Effector memory CD4-positive, alpha-beta T cell (primary cell): ENCODE measurements around the gene ARHGEF6.

Experiments
- DNase-seq, 3 donors: peaks; one replicate each; pipeline ENCODE4 v3.0.0-alpha.2; 2020
- H3K27ac ChIP-seq: 2 replicates; pipeline ENCODE4 v1.7.0; 2013; ENCODE audit warnings: mild to moderate bottlenecking, low read length, moderate library complexity; ENCODE audit not compliant: insufficient read depth, poor library complexity, severe bottlenecking
- H3K27me3 ChIP-seq: replicated peaks from 2 replicates; pipeline ENCODE4 v1.7.0; 2013; ENCODE audit warnings: mild to moderate bottlenecking, low read length; ENCODE audit not compliant: insufficient read depth, control insufficient read depth, poor library complexity, severe bottlenecking
- H3K36me3 ChIP-seq: 2 replicates; pipeline ENCODE4 v1.7.0; 2013; ENCODE audit warnings: mild to moderate bottlenecking, low read length, moderate library complexity; ENCODE audit not compliant: control insufficient read depth, insufficient read depth
- H3K4me1 ChIP-seq: 2 replicates; pipeline ENCODE4 v1.7.0; 2013; ENCODE audit warnings: low read length, mild to moderate bottlenecking; ENCODE audit not compliant: control insufficient read depth, insufficient read depth, poor library complexity, severe bottlenecking
- H3K4me3 ChIP-seq: 2 replicates; pipeline ENCODE4 v1.7.0; 2013; ENCODE audit warnings: low read length, low read depth, mild to moderate bottlenecking; ENCODE audit not compliant: insufficient read depth, poor library complexity, severe bottlenecking
- H3K9me3 ChIP-seq: 2 replicates; pipeline ENCODE4 v1.7.0; 2013; ENCODE audit warnings: mild to moderate bottlenecking, low read length, moderate library complexity; ENCODE audit not compliant: control insufficient read depth

Gene ARHGEF6

GRCh38 chrX:136658151-136658550 lies 122.6 kb downstream of the ARHGEF6 start:
- Histone ChIP-seq H3K4me1 (peaks cover 47% of the 10 kb centered on the region), H3K27me3 (no peaks in the 10 kb centered on the region), H3K36me3 (peaks cover 28% of the 10 kb centered on the region), H3K27ac (peak overlapping the region; percentile 70), H3K9me3 (no peaks in the 10 kb centered on the region), H3K4me3 (peak overlapping the region; percentile 13)
- no peak for DNase-seq

- Histone ChIP-seq H3K9me3 (no peaks in the 10 kb centered on the region), H3K27ac (peak overlapping the region; percentile 70), H3K27me3 (no peaks in the 10 kb centered on the region), H3K4me3 (no peak overlapping the region), H3K4me1 (peaks cover 31% of the 10 kb centered on the region), H3K36me3 (peaks cover 28% of the 10 kb centered on the region)
- no peak for DNase-seq
These were observed 124.3 kb downstream of the ARHGEF6 start for GRCh38 chrX:136656361-136656964.

GRCh38 chrX:136652822-136653723 lies 127.7 kb downstream of the ARHGEF6 start:
- no peaks in the 10 kb centered on the region for H3K27me3 ChIP-seq
- peak overlapping the region; percentile 69 for H3K4me3 ChIP-seq
- peaks cover 19% of the 10 kb centered on the region for H3K4me1 ChIP-seq
- peak overlapping the region; percentile 73 for H3K27ac ChIP-seq
- no peak for DNase-seq
- peaks cover 20% of the 10 kb centered on the region for H3K36me3 ChIP-seq
- no peaks in the 10 kb centered on the region for H3K9me3 ChIP-seq

DNA sequence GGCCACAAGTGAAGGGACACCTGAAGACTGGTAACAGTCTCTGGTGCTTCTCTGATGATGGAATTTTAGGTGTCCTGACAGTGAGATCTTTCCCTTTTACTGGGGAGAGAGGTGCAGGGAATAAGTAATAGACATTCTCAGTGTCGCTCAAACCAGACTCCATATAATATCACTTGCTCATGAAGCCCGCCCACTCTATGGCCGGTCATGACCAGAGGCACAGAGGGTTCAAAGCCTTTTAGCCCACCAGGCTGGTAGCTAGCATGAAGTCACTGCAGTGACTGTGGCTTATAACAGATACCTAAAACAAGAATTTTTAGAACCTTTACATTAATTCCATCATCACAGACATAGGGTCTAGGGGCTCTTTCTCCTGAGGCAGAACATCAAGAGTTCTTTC lies 129.9 kb downstream of the ARHGEF6 start:
- Histone ChIP-seq H3K27me3 (no peaks in the 10 kb centered on the region), H3K27ac (peak overlapping the region; percentile 73), H3K4me3 (peak overlapping the region; percentile 69), H3K36me3 (peaks cover 11% of the 10 kb centered on the region), H3K4me1 (peaks cover 16% of the 10 kb centered on the region), H3K9me3 (no peaks in the 10 kb centered on the region)
- no peak for DNase-seq

DNA sequence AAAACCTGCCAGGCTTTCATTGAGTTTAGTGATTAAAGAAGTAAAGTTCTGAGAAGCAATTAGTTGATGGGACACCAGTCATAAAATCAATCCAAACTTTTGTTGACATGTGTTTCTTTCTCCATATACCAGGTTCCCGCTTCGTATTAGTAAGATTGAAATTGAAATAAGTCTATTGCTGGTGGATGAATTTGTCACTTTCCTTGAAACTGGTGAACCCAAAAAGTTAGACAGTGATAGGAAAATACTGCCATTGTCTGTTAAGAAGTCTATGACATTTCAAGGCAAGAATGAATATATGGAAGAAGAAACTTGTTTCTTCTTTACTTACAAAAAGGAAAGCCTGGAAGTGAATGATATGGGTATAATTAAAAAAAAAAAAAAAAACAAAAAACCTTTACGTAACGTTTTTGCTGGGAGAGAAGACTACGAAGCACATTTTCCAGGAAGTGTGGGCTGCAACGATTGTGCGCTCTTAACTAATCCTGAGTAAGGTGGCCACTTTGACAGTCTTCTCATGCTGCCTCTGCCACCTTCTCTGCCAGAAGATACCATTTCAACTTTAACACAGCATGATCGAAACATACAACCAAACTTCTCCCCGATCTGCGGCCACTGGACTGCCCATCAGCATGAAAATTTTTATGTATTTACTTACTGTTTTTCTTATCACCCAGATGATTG lies 132.9 kb downstream of the ARHGEF6 start, which contains the start of gene CD40LG:
CD40LG (plus strand) TSS at position 482 of the 684 bp plus-strand sequence; CDS start at position 573, 91 bp downstream.
- H3K4me3 ChIP-seq: peak within 1 kb of the TSS; percentile 69
- H3K36me3 ChIP-seq: peaks cover 4% of the 10 kb centered on the region
- DNase-seq: peak in 1 of 3 donors; percentile 23
- no peaks in the 10 kb centered on the region for H3K27me3 ChIP-seq
- H3K4me1 ChIP-seq: peaks cover 10% of the 10 kb centered on the region
- H3K27ac ChIP-seq: peak within 1 kb of the TSS; percentile 73
- no peaks in the 10 kb centered on the region for H3K9me3 ChIP-seq

- DNase-seq: peak in 2 of 3 donors; percentile 17 to 26
- H3K4me3 ChIP-seq: no peak overlapping the region
- H3K9me3 ChIP-seq: no peaks in the 10 kb centered on the region
- H3K27ac ChIP-seq: peak overlapping the region; percentile 73
- H3K27me3 ChIP-seq: no peaks in the 10 kb centered on the region
- peaks cover 4% of the 10 kb centered on the region for H3K36me3 ChIP-seq
- peaks cover 16% of the 10 kb centered on the region for H3K4me1 ChIP-seq
These were observed 134.0 kb downstream of the ARHGEF6 start for GRCh38 chrX:136646602-136647239.

DNA sequence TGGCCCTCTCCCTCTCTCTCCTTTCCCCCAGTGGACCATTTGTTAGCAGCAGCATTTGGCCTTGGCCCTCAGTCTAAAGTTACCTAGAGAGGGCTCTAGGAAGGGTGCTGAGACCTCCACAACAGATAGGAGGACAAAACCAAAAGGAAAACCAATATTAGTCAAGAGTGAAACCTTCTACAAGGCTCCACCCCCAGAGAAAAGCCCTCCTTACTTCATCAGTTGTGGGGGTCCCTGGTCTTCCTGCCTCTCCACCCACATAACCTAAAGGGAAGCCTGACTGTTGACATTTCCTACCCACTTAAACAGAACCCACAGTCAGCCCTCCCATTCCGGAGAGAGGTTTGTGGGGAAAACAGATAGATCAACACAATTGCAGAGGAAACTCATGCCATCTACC lies 137.5 kb downstream of the ARHGEF6 start:
- H3K9me3 ChIP-seq: no peaks in the 10 kb centered on the region
- H3K4me3 ChIP-seq: no peak overlapping the region
- H3K27me3 ChIP-seq: no peaks in the 10 kb centered on the region
- H3K27ac ChIP-seq: peak overlapping the region; percentile 32
- no peak for DNase-seq
- peaks cover 31% of the 10 kb centered on the region for H3K4me1 ChIP-seq
- no peaks in the 10 kb centered on the region for H3K36me3 ChIP-seq

- Histone ChIP-seq H3K9me3 (no peaks in the 10 kb centered on the region), H3K4me3 (peak overlapping the region; percentile 46), H3K27ac (peak overlapping the region; percentile 59), H3K4me1 (peaks cover 48% of the 10 kb centered on the region), H3K36me3 (no peaks in the 10 kb centered on the region), H3K27me3 (no peaks in the 10 kb centered on the region)
- DNase-seq: no peak
These were observed 141.1 kb downstream of the ARHGEF6 start for GRCh38 chrX:136639506-136640176.

GRCh38 chrX:136636121-136636520 lies 144.6 kb downstream of the ARHGEF6 start:
- no peaks in the 10 kb centered on the region for H3K36me3 ChIP-seq
- no peak overlapping the region for H3K4me3 ChIP-seq
- H3K4me1 ChIP-seq: peaks cover 36% of the 10 kb centered on the region
- peak overlapping the region; percentile 62 for H3K27ac ChIP-seq
- H3K9me3 ChIP-seq: no peaks in the 10 kb centered on the region
- H3K27me3 ChIP-seq: no peaks in the 10 kb centered on the region
- DNase-seq: no peak
